RWPE1 (cell line): ENCODE results near the gene MACROD1.

ENCODE experiments used
- CTCF ChIA-PET: fragments of 350-600 bp; sonication (Branson Sonifier 250); formaldehyde crosslinking; extraction: SDS; loops from one replicate; lab custom pipeline; 2021; lab: Yijun Ruan, JAX
- POLR2A ChIA-PET: fragments of 400-600 bp; formaldehyde crosslinking; extraction: SDS; loops from one replicate; lab custom pipeline; 2020; ENCODE audit warnings: antibody characterized with exemption; ENCODE audit not compliant: low non-redundant PET; lab: Yijun Ruan, JAX
- DNase-seq: peaks from one replicate; pipeline ENCODE4 v3.0.0; 2012; ENCODE audit warnings: low spot score
- H3K27ac ChIP-seq: fragments of 450-650 bp; 2 replicates; pipeline ENCODE4 v1.5.1; 2017
- CTCF ChIP-seq: fragments of 450-650 bp; conservative IDR thresholded peaks from 2 replicates; pipeline ENCODE4 v1.5.1; 2017; ENCODE audit warnings: low read depth, mild to moderate bottlenecking

MACROD1 gene

DNA sequence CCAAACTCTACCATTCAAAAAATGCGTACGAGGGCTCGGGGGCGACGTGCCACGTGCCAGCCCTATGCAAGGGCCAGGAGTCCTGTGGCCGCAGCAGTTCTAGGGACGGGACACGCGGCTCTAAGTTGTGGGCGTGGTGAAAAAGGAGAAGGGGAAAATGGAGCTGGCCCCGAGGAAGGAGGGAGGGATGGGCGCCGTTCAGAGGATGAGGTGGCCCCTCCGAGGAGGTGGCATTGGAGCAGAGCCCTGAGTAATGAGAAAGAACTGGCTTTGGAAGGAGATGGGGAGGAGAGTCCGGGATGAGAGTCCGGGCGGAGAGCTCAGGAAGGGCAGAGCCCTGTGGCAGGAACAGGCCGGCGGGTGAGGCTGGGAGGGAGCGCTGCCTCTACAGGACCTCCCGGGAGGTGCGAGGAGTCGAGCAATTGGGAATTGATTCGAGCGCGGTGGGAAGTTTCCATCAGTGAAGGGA, 158.7 kb downstream of the MACROD1 start:
- no peak overlapping the region for H3K27ac ChIP-seq
- DNase-seq = no peak
- TF ChIP-seq CTCF = peak; percentile 27
- CTCF ChIA-PET = interaction anchor here (0.6 to 1.1 kb wide), 6 partner anchors 68 to 155 kb away, joined by 3 to 6 read pairs (median 4); no protein-coding TSS in a partner anchor
- POLR2A ChIA-PET = no interaction called here

GRCh38 chr11:64006398-64006797, 159.5 kb downstream of the MACROD1 start:
- POLR2A ChIA-PET = no interaction called here
- DNase-seq = no peak
- no peak overlapping the region for H3K27ac ChIP-seq
- CTCF ChIA-PET = interaction anchor here (0.6 to 1.1 kb wide), 2 partner anchors 126 to 140 kb away, joined by 3 to 4 read pairs; no protein-coding TSS in a partner anchor
- TF ChIP-seq CTCF = no peak

DNA sequence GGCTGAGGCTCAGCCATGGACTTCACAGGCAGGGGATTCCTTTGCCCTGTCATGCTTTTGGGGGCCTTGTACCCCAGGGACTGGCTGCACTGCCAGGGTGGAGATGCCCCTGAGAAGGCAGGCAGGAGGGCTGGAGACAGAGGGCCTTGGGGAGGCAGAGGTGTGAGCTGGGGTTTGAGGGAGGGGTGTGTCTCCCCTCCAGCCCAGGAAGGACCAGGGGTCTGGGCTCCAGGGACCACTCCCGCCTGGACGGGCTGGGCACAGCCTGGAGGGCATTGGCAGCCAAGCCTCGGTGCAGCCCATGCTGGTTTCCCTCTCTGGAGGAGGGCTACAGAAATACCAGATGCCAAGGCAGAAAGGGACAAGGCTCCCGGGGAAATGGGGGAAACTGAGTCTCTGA, 160.2 kb downstream of the MACROD1 start:
- CTCF ChIA-PET = interaction anchor here (0.6 kb wide), 1 partner anchor 265 kb away, joined by 7 read pairs; no protein-coding TSS in a partner anchor
- TF ChIP-seq CTCF = no peak
- POLR2A ChIA-PET = no interaction called here
- no peak overlapping the region for H3K27ac ChIP-seq
- DNase-seq = no peak

DNA sequence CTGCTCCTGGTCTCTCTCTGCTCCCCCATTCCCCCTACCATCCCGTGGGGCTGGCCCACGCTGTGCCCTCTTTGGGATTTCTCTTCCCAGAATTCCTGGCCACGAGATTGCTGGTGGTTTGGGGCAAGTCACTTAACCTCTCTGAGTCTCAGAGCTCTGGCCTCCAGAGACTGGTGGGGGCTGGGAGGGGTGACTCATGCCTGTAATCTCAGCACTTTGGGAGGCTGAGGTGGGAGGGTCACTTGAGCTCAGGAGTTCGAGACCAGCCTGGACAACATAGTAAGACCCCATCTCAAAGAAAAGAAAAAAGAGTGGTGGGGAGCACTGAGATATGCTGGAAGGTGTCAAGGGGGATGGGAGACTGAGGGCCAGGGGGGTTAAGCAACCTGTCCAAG, 161.3 kb downstream of the MACROD1 start:
- no peak for DNase-seq
- ChIA-PET CTCF (no interaction called here), POLR2A (no interaction called here)
- peak overlapping the region; percentile 46; the same call in 1 of the 2 replicates for H3K27ac ChIP-seq
- no peak for TF ChIP-seq CTCF

GRCh38 chr11:64003807-64004589, 161.9 kb downstream of the MACROD1 start:
- ChIA-PET POLR2A (no interaction called here), CTCF (no interaction called here)
- TF ChIP-seq CTCF = no peak
- H3K27ac ChIP-seq = peak overlapping the region; percentile 46
- no peak for DNase-seq

DNA sequence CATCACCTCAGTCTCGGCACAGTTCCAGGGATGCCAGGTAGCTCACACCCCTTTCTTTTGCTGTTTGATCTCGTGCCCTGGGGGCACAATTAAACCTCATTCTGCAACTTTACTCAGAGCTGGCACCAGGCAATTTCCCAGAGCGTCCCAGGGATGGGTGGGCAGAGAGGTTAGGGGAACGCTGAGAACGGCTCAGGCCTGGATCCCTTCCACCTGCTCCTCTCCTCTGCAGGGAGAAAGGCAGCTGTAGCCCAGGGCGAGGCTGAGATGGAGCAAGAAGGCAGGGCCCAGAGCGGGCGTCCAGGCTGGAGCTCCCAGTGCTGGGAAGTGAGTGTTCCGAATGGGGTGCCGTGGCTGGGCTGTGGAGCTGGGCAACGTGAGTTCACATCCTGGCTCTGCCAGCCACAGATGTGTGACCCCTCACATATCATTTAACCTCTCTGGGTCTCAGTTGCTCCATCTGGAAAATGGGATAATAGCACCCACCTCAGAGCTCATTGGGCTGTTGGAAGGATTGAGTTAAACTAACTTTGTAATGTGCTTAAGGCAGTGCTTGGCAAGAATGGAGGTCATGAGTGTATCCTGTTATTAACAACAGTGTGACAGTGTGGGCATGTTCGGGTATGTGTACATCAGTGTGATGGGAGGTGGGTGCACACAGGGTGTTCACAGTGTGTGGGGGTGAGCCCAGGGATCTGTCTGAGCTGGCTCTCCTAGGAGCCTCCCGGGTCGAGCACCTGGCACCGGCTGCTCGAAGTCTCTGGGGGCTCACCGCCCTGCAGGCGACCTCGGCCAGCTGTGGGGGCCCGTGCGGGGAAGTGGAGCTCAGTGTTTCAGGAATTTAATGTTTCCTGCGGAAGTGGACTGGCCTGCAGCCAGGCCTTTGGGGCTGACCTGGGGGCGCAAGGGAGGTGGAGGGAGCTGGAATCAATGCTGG, 164.2 kb downstream of the MACROD1 start:
- H3K27ac ChIP-seq = peak overlapping the region; percentile 25
- CTCF ChIA-PET = interaction anchor here (0.5 to 5.1 kb wide), 8 partner anchors 10 to 222 kb away, joined by 3 to 45 read pairs (median 6); partner anchors contain the start of gene MACROD1
- POLR2A ChIA-PET = interaction anchor here (0.6 to 0.7 kb wide), 2 partner anchors 7 to 184 kb away, joined by 3 to 10 read pairs; partner anchors contain the start of gene STIP1
- no peak for DNase-seq
- TF ChIP-seq CTCF = no peak
